NCI-H2107 treated with DMSO at 0.1 percent for 48 hours (cell line): ENCODE results near the gene LYPD5.

Experiments
- DNase-seq: peaks from one replicate; lab custom pipeline; 2025; ENCODE audit not compliant: unreplicated experiment; lab: John Stamatoyannopoulos, UW

The LYPD5 gene

GRCh38 chr19:43754503-43755255 is 47.6 kb downstream of the LYPD5 start, which contains the start of gene SMG9:
Gene SMG9, minus strand, starts transcription at chr19:43754962. Its CDS starts 4,221 bp downstream, at chr19:43750741.
- peak; percentile 85 for DNase-seq

GRCh38 chr19:43754253-43754502 is 48.1 kb downstream of the LYPD5 start:
- no peak for DNase-seq

- no peak for DNase-seq
Observed at GRCh38 chr19:43752287-43752875, 49.9 kb downstream of the LYPD5 start.

GRCh38 chr19:43751466-43752220 is 50.6 kb downstream of the LYPD5 start:
- DNase-seq = no peak

GRCh38 chr19:43749898-43750297 is 52.3 kb downstream of the LYPD5 start:
- no peak for DNase-seq

GRCh38 chr19:43749152-43749551 is 53.1 kb downstream of the LYPD5 start:
- DNase-seq = no peak

GRCh38 chr19:43748685-43749084 is 53.6 kb downstream of the LYPD5 start:
- no peak for DNase-seq

GRCh38 chr19:43748205-43748594 is 54.0 kb downstream of the LYPD5 start:
- no peak for DNase-seq

GRCh38 chr19:43747557-43748204 is 54.6 kb downstream of the LYPD5 start:
- DNase-seq = no peak
